Activated gamma-delta T cell treated with anti-CD3 and anti-CD28 coated beads, Interleukin-2, amount 50 U/mL, for 16 hours (primary cell): ENCODE measurements around the gene RINL.
"Not testable (repeated sequence)": the region's sequence is repeated elsewhere in the genome, so short reads cannot be mapped to it uniquely, and the experiment has no call there.

Experiments used
- DNase-seq: peaks from one replicate; pipeline ENCODE4 v3.0.0-alpha.2; 2020; ENCODE audit warnings: low read depth

The RINL gene

GRCh38 chr19:38875656-38876395, 2.2 kb downstream of the RINL start:
- DNase-seq = no peak

GRCh38 chr19:38873400-38873799, 4.7 kb downstream of the RINL start:
- DNase-seq = not testable (repeated sequence)

GRCh38 chr19:38870612-38871011, 7.5 kb downstream of the RINL start:
- DNase-seq = no peak

GRCh38 chr19:38869836-38870607, 8.1 kb downstream of the RINL start:
- peak; percentile 87 for DNase-seq

- DNase-seq = no peak
Measured at GRCh38 chr19:38869160-38869835, 8.8 kb downstream of the RINL start.

GRCh38 chr19:38868551-38868950, 9.5 kb downstream of the RINL start:
- DNase-seq = no peak

- DNase-seq = no peak
Measured at GRCh38 chr19:38867171-38867780, 10.8 kb downstream of the RINL start.

- no peak for DNase-seq
Measured at GRCh38 chr19:38862321-38863059, 15.6 kb downstream of the RINL start.

- DNase-seq = no peak
Measured at GRCh38 chr19:38861368-38861767, 16.7 kb downstream of the RINL start.

- not testable (repeated sequence) for DNase-seq
Measured at GRCh38 chr19:38859631-38860204, 18.4 kb downstream of the RINL start.

- DNase-seq = no peak
Measured at GRCh38 chr19:38856813-38857212, 21.3 kb downstream of the RINL start.

GRCh38 chr19:38855751-38856150, 22.3 kb downstream of the RINL start:
- not testable (repeated sequence) for DNase-seq

GRCh38 chr19:38854961-38855360, 23.1 kb downstream of the RINL start:
- not testable (repeated sequence) for DNase-seq

- no peak for DNase-seq
Measured at GRCh38 chr19:38853214-38853613, 24.9 kb downstream of the RINL start.

GRCh38 chr19:38852231-38853044, 25.6 kb downstream of the RINL start:
- peak; percentile 52 for DNase-seq

- peak; percentile 79 for DNase-seq
Measured at GRCh38 chr19:38851622-38852230, 26.3 kb downstream of the RINL start.

GRCh38 chr19:38850976-38851621, 27.0 kb downstream of the RINL start:
- no peak for DNase-seq

GRCh38 chr19:38850436-38850975, 27.6 kb downstream of the RINL start:
- DNase-seq = no peak

GRCh38 chr19:38849860-38850435, 28.1 kb downstream of the RINL start, which contains the start of gene HNRNPL:
Gene HNRNPL, minus strand, starts transcription at chr19:38849986. Its CDS starts 20 bp downstream, at chr19:38849966.
- DNase-seq = peak; percentile 99
